GM13977 (cell line): ENCODE data around the gene NCAPD3.

ENCODE experiments used
- DNase-seq: peaks from one replicate; pipeline ENCODE4 v3.0.0; 2012; ENCODE audit warnings: low spot score
- in situ Hi-C: fragments of 300-500 bp; cut with MboI; formaldehyde crosslinking; loops from one replicate; pipeline ENCODE4 v1.12.0; 2022; ENCODE audit warnings: low sequenced_read_pairs, low pct_unique_long_range_greater_than_20kb, mixed read lengths, inconsistent platforms; ENCODE audit not compliant: unreplicated experiment
- TF ChIP-seq, protein P1 (sequence below): IDR thresholded peaks from 2 replicates; pipeline ENCODE4 v1.5.1; 2012; ENCODE audit warnings: mild to moderate bottlenecking, control low read depth; ENCODE audit not compliant: insufficient read depth; ENCODE audit errors: extremely low read depth, missing control alignments

Gene NCAPD3, protein sequence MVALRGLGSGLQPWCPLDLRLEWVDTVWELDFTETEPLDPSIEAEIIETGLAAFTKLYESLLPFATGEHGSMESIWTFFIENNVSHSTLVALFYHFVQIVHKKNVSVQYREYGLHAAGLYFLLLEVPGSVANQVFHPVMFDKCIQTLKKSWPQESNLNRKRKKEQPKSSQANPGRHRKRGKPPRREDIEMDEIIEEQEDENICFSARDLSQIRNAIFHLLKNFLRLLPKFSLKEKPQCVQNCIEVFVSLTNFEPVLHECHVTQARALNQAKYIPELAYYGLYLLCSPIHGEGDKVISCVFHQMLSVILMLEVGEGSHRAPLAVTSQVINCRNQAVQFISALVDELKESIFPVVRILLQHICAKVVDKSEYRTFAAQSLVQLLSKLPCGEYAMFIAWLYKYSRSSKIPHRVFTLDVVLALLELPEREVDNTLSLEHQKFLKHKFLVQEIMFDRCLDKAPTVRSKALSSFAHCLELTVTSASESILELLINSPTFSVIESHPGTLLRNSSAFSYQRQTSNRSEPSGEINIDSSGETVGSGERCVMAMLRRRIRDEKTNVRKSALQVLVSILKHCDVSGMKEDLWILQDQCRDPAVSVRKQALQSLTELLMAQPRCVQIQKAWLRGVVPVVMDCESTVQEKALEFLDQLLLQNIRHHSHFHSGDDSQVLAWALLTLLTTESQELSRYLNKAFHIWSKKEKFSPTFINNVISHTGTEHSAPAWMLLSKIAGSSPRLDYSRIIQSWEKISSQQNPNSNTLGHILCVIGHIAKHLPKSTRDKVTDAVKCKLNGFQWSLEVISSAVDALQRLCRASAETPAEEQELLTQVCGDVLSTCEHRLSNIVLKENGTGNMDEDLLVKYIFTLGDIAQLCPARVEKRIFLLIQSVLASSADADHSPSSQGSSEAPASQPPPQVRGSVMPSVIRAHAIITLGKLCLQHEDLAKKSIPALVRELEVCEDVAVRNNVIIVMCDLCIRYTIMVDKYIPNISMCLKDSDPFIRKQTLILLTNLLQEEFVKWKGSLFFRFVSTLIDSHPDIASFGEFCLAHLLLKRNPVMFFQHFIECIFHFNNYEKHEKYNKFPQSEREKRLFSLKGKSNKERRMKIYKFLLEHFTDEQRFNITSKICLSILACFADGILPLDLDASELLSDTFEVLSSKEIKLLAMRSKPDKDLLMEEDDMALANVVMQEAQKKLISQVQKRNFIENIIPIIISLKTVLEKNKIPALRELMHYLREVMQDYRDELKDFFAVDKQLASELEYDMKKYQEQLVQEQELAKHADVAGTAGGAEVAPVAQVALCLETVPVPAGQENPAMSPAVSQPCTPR (N-terminal part only)

DNA sequence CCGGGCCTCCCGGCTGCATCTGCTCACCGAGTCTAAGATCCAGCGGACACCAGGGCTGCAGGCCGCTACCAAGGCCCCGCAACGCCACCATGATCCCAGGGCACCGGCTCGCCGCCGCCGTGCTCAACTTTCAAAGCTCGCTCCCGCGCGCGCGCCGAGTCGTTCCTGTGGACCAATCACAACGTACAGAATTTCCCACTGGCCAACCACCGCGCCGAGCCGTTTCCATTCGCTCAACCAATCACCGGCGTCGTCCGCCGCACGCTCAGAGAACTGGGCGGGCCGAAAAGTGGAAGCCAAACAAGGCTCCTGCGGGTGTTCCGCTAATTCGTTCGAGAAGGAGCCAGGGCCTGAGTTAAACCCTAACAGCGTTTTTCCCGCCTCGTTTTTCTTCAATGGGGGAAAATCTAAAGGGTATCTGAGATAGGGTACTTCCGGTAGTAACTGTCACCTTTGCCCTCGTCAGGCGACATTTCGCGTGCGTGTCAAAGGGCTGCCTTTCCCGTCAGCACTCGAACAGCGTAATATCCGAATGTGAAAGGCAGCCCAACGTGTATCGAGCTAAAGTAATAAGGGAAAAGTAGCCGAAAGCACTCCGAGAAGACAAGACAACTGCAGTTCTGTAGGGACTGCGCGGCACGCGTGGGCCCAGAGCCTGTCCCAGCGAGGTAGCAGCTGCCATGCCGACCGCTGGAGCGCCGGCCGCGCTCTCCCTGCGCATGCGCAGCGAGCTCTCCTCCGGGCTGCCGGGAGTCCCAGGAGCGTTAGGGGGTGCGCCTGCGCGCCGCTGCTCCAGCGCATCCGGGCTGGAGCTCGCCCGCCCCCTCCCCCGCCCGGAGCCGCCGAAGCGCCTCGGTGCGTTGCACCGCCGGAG is at the start of gene NCAPD3, which contains the start of gene VPS26B:
Gene NCAPD3, minus strand, starts transcription at position 132 of the 874 bp plus-strand sequence. Its CDS starts 41 bp downstream, at position 91.
Gene VPS26B, plus strand, starts transcription at position 836 of the 874 bp plus-strand sequence. CDS start 452 bp downstream, outside the sequence.
- DNase-seq, result peak; percentile 97
- in situ Hi-C loops, result no loop called here

DNA sequence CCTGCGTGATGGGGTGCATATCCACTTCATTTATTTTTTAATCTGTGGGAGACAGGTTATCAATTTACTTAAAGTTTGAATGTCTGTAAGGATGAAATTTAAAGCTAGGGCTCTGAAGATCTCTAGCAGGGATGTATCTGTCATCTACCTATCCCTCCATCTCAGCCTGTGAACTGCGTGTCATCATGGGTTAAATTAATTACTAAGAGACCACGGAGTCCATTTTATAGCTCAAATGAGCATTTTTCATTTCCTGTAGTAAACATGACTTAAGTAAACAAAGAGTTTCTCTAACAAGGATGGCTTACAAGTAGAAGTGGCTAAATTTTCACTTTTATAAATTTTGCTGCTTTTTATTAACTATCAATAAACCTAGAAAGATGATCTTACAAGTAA is 49.5 kb upstream of the NCAPD3 start:
- in situ Hi-C loops, result no loop called here
- no peak for DNase-seq
- TF ChIP-seq, protein P1, sequence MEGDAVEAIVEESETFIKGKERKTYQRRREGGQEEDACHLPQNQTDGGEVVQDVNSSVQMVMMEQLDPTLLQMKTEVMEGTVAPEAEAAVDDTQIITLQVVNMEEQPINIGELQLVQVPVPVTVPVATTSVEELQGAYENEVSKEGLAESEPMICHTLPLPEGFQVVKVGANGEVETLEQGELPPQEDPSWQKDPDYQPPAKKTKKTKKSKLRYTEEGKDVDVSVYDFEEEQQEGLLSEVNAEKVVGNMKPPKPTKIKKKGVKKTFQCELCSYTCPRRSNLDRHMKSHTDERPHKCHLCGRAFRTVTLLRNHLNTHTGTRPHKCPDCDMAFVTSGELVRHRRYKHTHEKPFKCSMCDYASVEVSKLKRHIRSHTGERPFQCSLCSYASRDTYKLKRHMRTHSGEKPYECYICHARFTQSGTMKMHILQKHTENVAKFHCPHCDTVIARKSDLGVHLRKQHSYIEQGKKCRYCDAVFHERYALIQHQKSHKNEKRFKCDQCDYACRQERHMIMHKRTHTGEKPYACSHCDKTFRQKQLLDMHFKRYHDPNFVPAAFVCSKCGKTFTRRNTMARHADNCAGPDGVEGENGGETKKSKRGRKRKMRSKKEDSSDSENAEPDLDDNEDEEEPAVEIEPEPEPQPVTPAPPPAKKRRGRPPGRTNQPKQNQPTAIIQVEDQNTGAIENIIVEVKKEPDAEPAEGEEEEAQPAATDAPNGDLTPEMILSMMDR, result no peak

More for the DNA sequence above, at the start of gene NCAPD3, which contains the start of gene VPS26B:
- TF ChIP-seq, protein P1, result no peak

DNA sequence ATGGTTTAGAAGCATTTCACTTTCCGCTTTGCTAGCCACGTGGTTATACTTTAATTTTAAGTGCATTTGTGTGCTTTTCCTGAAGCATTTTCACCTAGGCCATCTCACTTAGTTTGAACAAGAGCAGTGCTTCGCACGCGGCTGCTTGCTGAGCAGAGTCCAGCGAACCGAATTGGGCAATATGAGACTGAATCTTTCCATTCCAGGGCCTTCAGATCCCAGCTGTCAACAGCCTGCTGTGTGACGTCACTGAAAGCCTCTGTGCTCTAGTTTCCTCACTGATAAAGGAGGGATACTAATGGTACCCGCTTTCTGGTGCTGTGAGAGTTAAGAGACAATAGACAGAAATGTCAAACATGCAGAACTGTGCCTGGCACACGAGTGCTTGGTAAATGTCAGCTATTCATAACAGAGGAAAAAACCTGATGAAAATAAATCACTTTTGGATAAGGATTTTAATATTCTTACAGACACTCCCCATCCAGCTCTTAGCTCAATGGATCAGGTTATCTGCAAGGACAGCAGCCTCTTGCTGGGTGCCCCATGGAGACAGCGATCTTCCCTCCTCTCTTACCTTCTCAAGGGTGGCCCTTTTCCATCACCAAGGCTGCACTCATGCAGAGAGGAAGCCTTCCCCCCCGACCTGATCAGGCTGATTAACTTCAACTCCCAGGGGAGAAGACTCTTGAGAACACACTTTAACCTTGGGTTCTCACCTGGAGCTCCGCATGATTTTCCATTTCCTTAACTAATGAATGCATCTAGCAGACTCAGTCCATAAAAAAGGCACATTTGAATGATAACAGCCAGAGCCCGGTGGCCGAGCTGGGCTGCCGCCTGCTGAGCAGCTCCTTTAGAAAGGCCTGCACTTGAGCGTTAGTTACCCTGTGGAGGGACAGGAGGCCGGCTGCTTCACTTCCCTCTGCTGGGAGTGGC is 48.9 kb upstream of the NCAPD3 start:
- DNase-seq, result no peak
- TF ChIP-seq, protein P1, result no peak
- in situ Hi-C loops, result no loop called here

DNA sequence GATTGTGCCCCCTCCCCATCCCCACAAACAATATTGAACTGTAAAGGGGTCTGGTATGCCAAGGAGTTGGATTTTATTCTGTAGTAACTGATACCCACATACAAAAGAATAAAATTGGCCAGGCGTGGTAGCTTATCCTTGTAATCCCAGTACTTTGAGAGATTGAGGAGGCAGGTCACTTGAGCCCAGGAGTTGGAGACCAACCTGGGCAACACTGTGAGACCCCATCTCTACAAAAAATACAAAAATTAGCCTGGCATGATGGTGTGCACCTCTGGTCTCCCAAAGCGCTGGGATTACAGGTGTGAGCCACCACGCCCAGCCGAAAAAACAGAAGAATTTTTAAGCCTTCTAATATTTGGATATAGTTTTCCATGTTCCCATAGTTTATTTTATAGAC is 48.2 kb upstream of the NCAPD3 start:
- no peak for DNase-seq
- TF ChIP-seq, protein P1, result no peak
- in situ Hi-C loops, result no loop called here

DNA sequence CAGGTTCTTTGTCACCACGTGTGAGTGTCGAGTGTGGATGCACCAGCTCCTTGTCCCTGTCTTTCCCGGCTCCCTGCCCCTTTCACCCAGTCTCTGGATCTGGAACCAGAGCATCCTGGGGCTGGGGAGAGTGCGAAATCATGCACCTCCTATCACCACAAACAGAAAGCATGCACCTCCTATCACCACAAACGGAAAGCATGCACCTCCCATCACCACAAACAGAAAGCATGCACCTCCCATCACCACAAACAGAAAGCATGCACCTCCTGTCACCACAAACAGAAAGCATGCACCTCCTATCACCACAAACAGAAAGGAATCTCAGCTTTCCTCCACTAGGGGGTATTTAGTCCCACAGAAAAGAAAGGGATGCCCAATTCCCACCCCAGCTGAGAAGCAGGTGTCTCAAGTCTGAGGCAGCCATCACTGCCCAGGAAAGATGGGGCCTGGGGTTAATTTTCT is 46.5 kb upstream of the NCAPD3 start:
- DNase-seq, result no peak
- in situ Hi-C loops, result no loop called here
- TF ChIP-seq, protein P1, result peak; percentile 25
